H9 (cell line): ENCODE results near the gene ABCC12. TPM values are rescaled to one million over a fixed set of nuclear protein-coding genes. Genes with fewer than 3 reads are reported as not detected.
A peak's percentile ranks its signal among the peaks of the same experiment; 100 is the strongest.

Experiments
- DNase-seq: peaks from one replicate; pipeline ENCODE4 v3.0.0-alpha.2; 2017
- H2AFZ ChIP-seq: one replicate; pipeline ENCODE4 v1.6.1; 2013; ENCODE audit warnings: mild to moderate bottlenecking, low read length, control low read depth, moderate library complexity
- H2AK5ac ChIP-seq: 2 replicates; pipeline ENCODE4 v1.6.1; 2013; ENCODE audit warnings: low read length, control low read depth, mixed read lengths; ENCODE audit not compliant: insufficient read length
- H2BK120ac ChIP-seq: one replicate; pipeline ENCODE4 v1.6.1; 2013; ENCODE audit warnings: low read depth, mild to moderate bottlenecking, low read length, control low read depth, inconsistent platforms; ENCODE audit not compliant: poor library complexity, severe bottlenecking
- H2BK12ac ChIP-seq: 2 replicates; pipeline ENCODE4 v1.6.1; 2013; ENCODE audit warnings: low read length, control low read depth, mixed read lengths, low read depth; ENCODE audit not compliant: insufficient read length
- H2BK15ac ChIP-seq: 2 replicates; pipeline ENCODE4 v1.6.1; 2013; ENCODE audit warnings: low read depth, low read length, control low read depth
- H2BK20ac ChIP-seq: one replicate; pipeline ENCODE4 v1.6.1; 2013; ENCODE audit warnings: low read depth, mild to moderate bottlenecking, low read length, control low read depth, inconsistent platforms; ENCODE audit not compliant: poor library complexity, severe bottlenecking
- H2BK5ac ChIP-seq: 2 replicates; pipeline ENCODE4 v1.6.1; 2013; ENCODE audit warnings: low read length, control low read depth, mixed read lengths; ENCODE audit not compliant: insufficient read length
- H3K14ac ChIP-seq: 2 replicates; pipeline ENCODE4 v1.6.1; 2013; ENCODE audit warnings: low read length, control low read depth; ENCODE audit not compliant: insufficient read depth
- H3K18ac ChIP-seq: 2 replicates; pipeline ENCODE4 v1.6.1; 2013; ENCODE audit warnings: low read depth, mild to moderate bottlenecking, mixed read lengths, low read length, control low read depth; ENCODE audit not compliant: insufficient read length
- H3K23ac ChIP-seq: 2 replicates; pipeline ENCODE4 v1.6.1; 2013; ENCODE audit warnings: low read length, control low read depth, mixed read lengths, low read depth; ENCODE audit not compliant: insufficient read length
- H3K23me2 ChIP-seq: 2 replicates; pipeline ENCODE4 v1.6.1; 2013; ENCODE audit warnings: low read depth, mild to moderate bottlenecking, mixed read lengths, low read length, control low read depth; ENCODE audit not compliant: insufficient read length, poor library complexity, severe bottlenecking
- H3K27ac ChIP-seq: 2 replicates; pipeline ENCODE4 v1.5.1; 2013; ENCODE audit warnings: low read length, control low read depth, mixed read lengths, low read depth; ENCODE audit not compliant: insufficient read length
- H3K27me3 ChIP-seq: 2 replicates; pipeline ENCODE4 v1.6.1; 2013; ENCODE audit warnings: low read length, control low read depth, inconsistent platforms; ENCODE audit not compliant: insufficient read depth
- H3K4ac ChIP-seq: 2 replicates; pipeline ENCODE4 v1.6.1; 2013; ENCODE audit warnings: low read depth, mild to moderate bottlenecking, control low read depth, inconsistent platforms, low read length, moderate library complexity
- H3K4me1 ChIP-seq: 2 replicates; pipeline ENCODE4 v1.6.1; 2013; ENCODE audit warnings: low read length, control low read depth, inconsistent platforms; ENCODE audit not compliant: insufficient read depth
- H3K4me2 ChIP-seq: 2 replicates; pipeline ENCODE4 v1.6.1; 2013; ENCODE audit warnings: low read length, control low read depth, mixed read lengths; ENCODE audit not compliant: insufficient read length, insufficient read depth
- H3K56ac ChIP-seq: 2 replicates; pipeline ENCODE4 v1.6.1; 2013; ENCODE audit warnings: low read depth, mild to moderate bottlenecking, mixed read lengths, low read length, control low read depth; ENCODE audit not compliant: insufficient read length
- H3K79me1 ChIP-seq: 2 replicates; pipeline ENCODE4 v1.6.1; 2013; ENCODE audit warnings: low read depth, mild to moderate bottlenecking, moderate library complexity, low read length, control low read depth, inconsistent platforms; ENCODE audit not compliant: insufficient read depth, poor library complexity, severe bottlenecking
- H3K79me2 ChIP-seq: 2 replicates; pipeline ENCODE4 v1.6.1; 2013; ENCODE audit warnings: low read length, control low read depth, inconsistent platforms; ENCODE audit not compliant: insufficient read depth
- H3K9ac ChIP-seq: 2 replicates; pipeline ENCODE4 v1.6.1; 2013; ENCODE audit warnings: low read length, control low read depth, mixed read lengths; ENCODE audit not compliant: insufficient read length; ENCODE audit errors: extremely low read depth
- H3K9me3 ChIP-seq: one replicate; pipeline ENCODE4 v1.6.1; 2013; ENCODE audit warnings: low read depth, low read length, inconsistent platforms; ENCODE audit not compliant: control insufficient read depth
- H3T11ph ChIP-seq: one replicate; pipeline ENCODE4 v1.6.1; 2013; ENCODE audit warnings: mild to moderate bottlenecking, low read length, control low read depth, inconsistent platforms
- H4K20me1 ChIP-seq: one replicate; pipeline ENCODE4 v1.6.1; 2013; ENCODE audit not compliant: control insufficient read depth, insufficient read length, insufficient read depth
- H4K5ac ChIP-seq: 2 replicates; pipeline ENCODE4 v1.6.1; 2013; ENCODE audit warnings: low read depth, mild to moderate bottlenecking, mixed read lengths, low read length, control low read depth; ENCODE audit not compliant: insufficient read length
- H4K8ac ChIP-seq: replicated peaks from 2 replicates; pipeline ENCODE4 v1.6.1; 2013; ENCODE audit warnings: low read length, control low read depth, mixed read lengths, low read depth; ENCODE audit not compliant: insufficient read length
- H4K91ac ChIP-seq: 2 replicates; pipeline ENCODE4 v1.6.1; 2013; ENCODE audit warnings: low read depth, mild to moderate bottlenecking, moderate library complexity, mixed read lengths, low read length, control low read depth; ENCODE audit not compliant: insufficient read length
- H3K27ac Mint-ChIP-seq, 3 experiments: 2 replicates in 2 of 3; 3 replicates in 1 of 3; pipeline ENCODE4 v1.8.0; 2020 to 2021; ENCODE audit warnings: mixed read lengths in 3 of 3, mild to moderate bottlenecking in 1 of 3, moderate library complexity in 1 of 3
- H3K27me3 Mint-ChIP-seq: 2 replicates; pipeline ENCODE4 v1.8.0; 2021; ENCODE audit warnings: low read depth, mild to moderate bottlenecking, moderate library complexity, mixed read lengths
- H3K36me3 Mint-ChIP-seq, 3 experiments: 2 replicates in 2 of 3; 3 replicates in 1 of 3; pipeline ENCODE4 v1.8.0; 2020 to 2021; ENCODE audit warnings: low read depth in 3 of 3, mixed read lengths in 3 of 3; ENCODE audit not compliant: insufficient read depth in 1 of 3
- H3K4me1 Mint-ChIP-seq, 2 experiments: 2 replicates each; pipeline ENCODE4 v1.8.0; 2020; ENCODE audit warnings: mixed read lengths in 2 of 2
- H3K4me3 Mint-ChIP-seq, 2 experiments: 2 replicates in 1 of 2; 3 replicates in 1 of 2; pipeline ENCODE4 v1.8.0; 2020 to 2021; ENCODE audit warnings: mild to moderate bottlenecking in 2 of 2, mixed read lengths in 2 of 2, moderate library complexity in 1 of 2
- H3K9me3 Mint-ChIP-seq, 2 experiments: 2 replicates in 1 of 2; 3 replicates in 1 of 2; pipeline ENCODE4 v1.8.0; 2020; ENCODE audit warnings: mild to moderate bottlenecking in 2 of 2, mixed read lengths in 2 of 2, moderate library complexity in 1 of 2
- WGBS: extraction: QIAGEN DNeasy Blood & Tissue Kit; methylation state at CpG from one replicate; pipeline ENCODE4 v1.1.7; 2013; ENCODE audit warnings: missing lambda C conversion rate, low lambda C conversion rate, mixed read lengths; ENCODE audit not compliant: insufficient read length; ENCODE audit errors: extremely low coverage; 5-methylcytosine and 5-hydroxymethylcytosine counted together
- total RNA-seq: library from RNA; stranded (reverse); gene quantifications from 2 replicates; pipeline ENCODE4 v1.2.1, GENCODE V29; 2021
- TF ChIP-seq, protein P1 (sequence below): fragments of 200-600 bp; sonication (generic); conservative IDR thresholded peaks from 3 replicates; pipeline ENCODE4 v1.8.0; 2021; ENCODE audit warnings: antibody characterized with exemption, mild to moderate bottlenecking

The ABCC12 gene
- total RNA-seq, 1 experiment from 2014 or later: 0.09 TPM

DNA sequence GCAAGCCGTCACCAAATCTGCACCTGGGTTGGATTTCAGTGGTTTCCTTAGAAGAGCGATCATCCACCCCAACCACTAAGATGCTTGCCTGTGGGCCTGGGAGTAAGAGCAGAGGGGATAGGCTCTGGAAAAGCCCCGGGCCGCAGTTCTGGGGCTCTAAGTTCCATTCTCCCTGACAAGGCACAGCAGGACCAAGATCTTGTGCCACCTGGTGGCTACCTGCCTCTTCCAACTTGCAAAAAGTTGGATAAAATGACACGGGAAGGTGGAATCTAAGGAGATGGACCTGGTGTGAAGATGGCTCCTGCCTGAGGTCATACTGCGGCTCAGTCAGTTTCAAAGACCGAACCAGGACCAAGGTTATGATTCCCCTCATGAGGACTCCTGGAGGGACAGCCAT, 42.3 kb downstream of the ABCC12 start:
- Mint-ChIP-seq H3K4me3 (no peak overlapping the region), H3K27ac (no peak overlapping the region), H3K36me3 (no peaks in the 10 kb centered on the region; a peak in 1 of 7 replicates), H3K4me1 (peaks cover 7 to 12% of the 10 kb centered on the region in 2 experiments), H3K9me3 (no peaks in the 10 kb centered on the region; a peak in 1 of 5 replicates), H3K27me3 (peaks cover 15% of the 10 kb centered on the region)
- no peak overlapping the region for H3T11ph ChIP-seq
- no peak overlapping the region for H3K9ac ChIP-seq
- H2BK12ac ChIP-seq: no peak overlapping the region
- no peak overlapping the region for H3K14ac ChIP-seq
- no peak overlapping the region for H3K56ac ChIP-seq
- H4K8ac ChIP-seq: no peak overlapping the region
- TF ChIP-seq, protein P1, sequence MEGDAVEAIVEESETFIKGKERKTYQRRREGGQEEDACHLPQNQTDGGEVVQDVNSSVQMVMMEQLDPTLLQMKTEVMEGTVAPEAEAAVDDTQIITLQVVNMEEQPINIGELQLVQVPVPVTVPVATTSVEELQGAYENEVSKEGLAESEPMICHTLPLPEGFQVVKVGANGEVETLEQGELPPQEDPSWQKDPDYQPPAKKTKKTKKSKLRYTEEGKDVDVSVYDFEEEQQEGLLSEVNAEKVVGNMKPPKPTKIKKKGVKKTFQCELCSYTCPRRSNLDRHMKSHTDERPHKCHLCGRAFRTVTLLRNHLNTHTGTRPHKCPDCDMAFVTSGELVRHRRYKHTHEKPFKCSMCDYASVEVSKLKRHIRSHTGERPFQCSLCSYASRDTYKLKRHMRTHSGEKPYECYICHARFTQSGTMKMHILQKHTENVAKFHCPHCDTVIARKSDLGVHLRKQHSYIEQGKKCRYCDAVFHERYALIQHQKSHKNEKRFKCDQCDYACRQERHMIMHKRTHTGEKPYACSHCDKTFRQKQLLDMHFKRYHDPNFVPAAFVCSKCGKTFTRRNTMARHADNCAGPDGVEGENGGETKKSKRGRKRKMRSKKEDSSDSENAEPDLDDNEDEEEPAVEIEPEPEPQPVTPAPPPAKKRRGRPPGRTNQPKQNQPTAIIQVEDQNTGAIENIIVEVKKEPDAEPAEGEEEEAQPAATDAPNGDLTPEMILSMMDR: peak; percentile 60
- H2AFZ ChIP-seq: no peak overlapping the region
- H3K4me1 ChIP-seq: no peaks in the 10 kb centered on the region
- peak; percentile 54 for DNase-seq
- no peaks in the 10 kb centered on the region for H4K20me1 ChIP-seq
- H3K23ac ChIP-seq: no peak overlapping the region
- no peaks in the 10 kb centered on the region for H3K23me2 ChIP-seq
- H2BK5ac ChIP-seq: no peak overlapping the region
- H4K5ac ChIP-seq: no peak overlapping the region
- H3K18ac ChIP-seq: no peak overlapping the region
- H3K27me3 ChIP-seq: no peaks in the 10 kb centered on the region
- H2BK15ac ChIP-seq: no peak overlapping the region
- no peaks in the 10 kb centered on the region for H3K79me2 ChIP-seq
- no peak overlapping the region for H2BK20ac ChIP-seq
- no peak overlapping the region for H3K4ac ChIP-seq
- no peak overlapping the region for H3K4me2 ChIP-seq
- H4K91ac ChIP-seq: no peak overlapping the region
- no peak overlapping the region for H2AK5ac ChIP-seq
- WGBS: no CpG with 5 or more reads among the region's 7 CpGs
- H2BK120ac ChIP-seq: no peak overlapping the region
- H3K79me1 ChIP-seq: no peaks in the 10 kb centered on the region
- H3K9me3 ChIP-seq: no peaks in the 10 kb centered on the region
- H3K27ac ChIP-seq: no peak overlapping the region
